ENCODE results near the gene HGS.

HGS gene, protein sequence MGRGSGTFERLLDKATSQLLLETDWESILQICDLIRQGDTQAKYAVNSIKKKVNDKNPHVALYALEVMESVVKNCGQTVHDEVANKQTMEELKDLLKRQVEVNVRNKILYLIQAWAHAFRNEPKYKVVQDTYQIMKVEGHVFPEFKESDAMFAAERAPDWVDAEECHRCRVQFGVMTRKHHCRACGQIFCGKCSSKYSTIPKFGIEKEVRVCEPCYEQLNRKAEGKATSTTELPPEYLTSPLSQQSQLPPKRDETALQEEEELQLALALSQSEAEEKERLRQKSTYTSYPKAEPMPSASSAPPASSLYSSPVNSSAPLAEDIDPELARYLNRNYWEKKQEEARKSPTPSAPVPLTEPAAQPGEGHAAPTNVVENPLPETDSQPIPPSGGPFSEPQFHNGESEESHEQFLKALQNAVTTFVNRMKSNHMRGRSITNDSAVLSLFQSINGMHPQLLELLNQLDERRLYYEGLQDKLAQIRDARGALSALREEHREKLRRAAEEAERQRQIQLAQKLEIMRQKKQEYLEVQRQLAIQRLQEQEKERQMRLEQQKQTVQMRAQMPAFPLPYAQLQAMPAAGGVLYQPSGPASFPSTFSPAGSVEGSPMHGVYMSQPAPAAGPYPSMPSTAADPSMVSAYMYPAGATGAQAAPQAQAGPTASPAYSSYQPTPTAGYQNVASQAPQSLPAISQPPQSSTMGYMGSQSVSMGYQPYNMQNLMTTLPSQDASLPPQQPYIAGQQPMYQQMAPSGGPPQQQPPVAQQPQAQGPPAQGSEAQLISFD

DNA sequence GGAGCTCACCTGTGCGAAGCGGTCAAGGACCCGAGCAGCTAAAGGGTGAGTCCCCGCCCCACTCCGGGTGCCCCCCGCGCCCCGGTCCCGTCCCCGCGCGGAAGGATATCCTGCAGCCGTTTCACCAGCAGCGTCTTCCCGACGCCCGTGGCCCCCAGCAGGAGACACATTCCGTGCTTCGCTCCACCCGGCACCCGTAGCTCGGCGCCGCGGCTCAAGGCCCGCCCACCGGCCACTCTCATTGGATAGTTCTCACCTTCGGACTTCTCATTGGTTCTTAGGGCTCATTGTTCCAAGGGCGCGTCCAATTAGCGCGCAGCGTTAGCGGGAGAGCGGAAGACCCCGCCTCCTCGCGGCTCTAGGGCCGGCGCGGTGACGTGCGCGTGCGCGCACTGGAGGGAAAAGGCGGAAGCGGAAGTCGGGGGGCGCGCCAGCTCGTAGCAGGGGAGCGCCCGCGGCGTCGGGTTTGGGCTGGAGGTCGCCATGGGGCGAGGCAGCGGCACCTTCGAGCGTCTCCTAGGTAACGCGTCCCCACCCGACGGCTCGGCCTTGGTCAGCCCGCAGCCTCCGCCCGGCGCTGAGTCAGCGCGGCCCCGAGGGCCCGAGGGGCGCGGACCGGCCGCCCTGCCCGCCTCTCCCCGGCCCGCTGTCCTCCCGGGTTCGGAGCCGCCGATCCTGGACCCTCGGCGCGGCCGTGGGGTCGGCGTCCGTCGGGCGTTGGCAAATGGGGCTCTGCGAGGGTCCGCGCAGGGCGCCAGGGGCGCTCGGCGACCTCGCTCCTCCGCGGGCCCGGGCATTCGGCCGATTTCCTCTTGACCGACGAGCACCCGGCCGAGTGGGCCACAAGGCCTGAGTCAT is at the start of gene HGS, which contains the start of gene ARL16:
Gene HGS (plus strand): TSS at position 428 of the 858 bp plus-strand sequence. CDS start 56 bp downstream, at position 484.
Gene ARL16 (minus strand): TSS at position 214 of the 858 bp plus-strand sequence. CDS start 44 bp downstream, at position 170.
- Histone ChIP-seq H3K4me3 (ENCODE audit: low read length in 2 of 2) (peak within 1 kb of the TSS; percentile 82 to 92), H3K4me1 (ENCODE audit: control insufficient read depth in 2 of 2, insufficient read depth in 2 of 2, low read length in 2 of 2) (peaks cover 9 to 21% of the 10 kb centered on the region in 2 donors), H3K27me3 (ENCODE audit: control insufficient read depth in 2 of 2, insufficient read depth in 2 of 2, low read length in 2 of 2) (no peaks in the 10 kb centered on the region), H3K36me3 (ENCODE audit: control insufficient read depth in 2 of 2, insufficient read depth in 2 of 2, low read length in 2 of 2) (peaks cover 27 to 32% of the 10 kb centered on the region in 2 donors), H3K9ac (ENCODE audit: low read depth in 1 of 2, low read length in 2 of 2) (peak within 1 kb of the TSS; percentile 83 to 87), H3K27ac (ENCODE audit: low read depth in 2 of 2, low read length in 2 of 2) (peak within 1 kb of the TSS; percentile 67 to 79), H3K9me3 (ENCODE audit: control insufficient read depth in 2 of 2, low read length in 2 of 2) (no peaks in the 10 kb centered on the region)

DNA sequence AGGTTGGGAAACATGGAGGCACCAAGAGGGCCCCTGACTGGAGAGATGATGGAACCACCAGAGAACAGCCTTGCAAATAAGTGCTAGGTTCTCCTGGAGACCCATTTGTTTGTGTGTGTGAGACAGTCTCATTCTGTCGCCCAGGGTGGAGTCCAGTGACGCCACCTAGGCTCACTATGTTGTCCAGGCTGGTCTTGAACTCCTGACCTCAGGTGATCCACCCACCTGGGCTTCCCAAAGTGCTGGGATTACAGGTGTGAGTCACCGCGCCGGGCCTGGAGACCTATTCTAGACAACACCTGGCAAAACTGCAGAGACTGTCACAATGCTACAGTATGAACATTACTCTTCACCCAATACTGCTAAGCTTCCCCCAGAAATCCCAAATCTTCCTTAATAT is 48.4 kb upstream of the HGS start:
- H3K4me1 ChIP-seq (ENCODE audit: control insufficient read depth in 2 of 2, insufficient read depth in 2 of 2, low read length in 2 of 2): peaks cover 10 to 11% of the 10 kb centered on the region in 2 donors
- no peaks in the 10 kb centered on the region for H3K9me3 ChIP-seq (ENCODE audit: control insufficient read depth in 2 of 2, low read length in 2 of 2)
- no peaks in the 10 kb centered on the region for H3K27me3 ChIP-seq (ENCODE audit: control insufficient read depth in 2 of 2, insufficient read depth in 2 of 2, low read length in 2 of 2)
- H3K36me3 ChIP-seq (ENCODE audit: control insufficient read depth in 2 of 2, insufficient read depth in 2 of 2, low read length in 2 of 2): peaks cover 0 to 6% of the 10 kb centered on the region in 2 donors
- peak overlapping the region; percentile 80 to 96 for H3K4me3 ChIP-seq (ENCODE audit: low read length in 2 of 2)
- H3K9ac ChIP-seq (ENCODE audit: low read depth in 1 of 2, low read length in 2 of 2): peak overlapping the region in 1 of 2 donors; percentile 76
- peak overlapping the region in 1 of 2 donors; percentile 4 for H3K27ac ChIP-seq (ENCODE audit: low read depth in 2 of 2, low read length in 2 of 2)

DNA sequence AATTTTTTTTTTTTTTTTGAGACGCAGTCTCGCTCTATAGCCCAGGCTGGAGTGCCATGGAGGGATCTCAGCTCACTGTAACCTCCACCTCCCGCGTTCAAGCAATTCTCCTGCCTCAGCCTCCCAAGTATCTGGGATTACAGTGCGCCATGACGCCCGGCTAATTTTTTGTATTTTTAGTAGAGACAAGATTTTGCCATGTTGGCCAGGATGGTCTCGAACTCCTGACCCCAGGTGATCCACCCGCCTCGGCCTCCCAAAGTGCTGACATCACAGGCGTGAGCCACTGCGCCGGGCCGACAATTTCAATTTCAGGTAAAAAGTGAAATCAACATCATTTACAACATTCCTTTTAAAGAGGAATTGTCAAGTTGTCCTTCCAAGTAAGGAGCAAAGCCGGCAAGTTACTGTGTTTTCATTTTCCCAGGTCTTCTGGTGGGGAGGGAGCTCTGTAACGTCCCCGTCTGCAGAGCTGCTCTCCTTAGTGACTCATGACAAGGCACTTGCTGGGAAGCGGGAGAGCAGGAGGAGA is 47.8 kb upstream of the HGS start:
- H3K27me3 ChIP-seq (ENCODE audit: control insufficient read depth in 2 of 2, insufficient read depth in 2 of 2, low read length in 2 of 2): no peaks in the 10 kb centered on the region
- peak overlapping the region; percentile 76 to 84 for H3K9ac ChIP-seq (ENCODE audit: low read depth in 1 of 2, low read length in 2 of 2)
- peak overlapping the region; percentile 82 to 83 for H3K27ac ChIP-seq (ENCODE audit: low read depth in 2 of 2, low read length in 2 of 2)
- H3K4me3 ChIP-seq (ENCODE audit: low read length in 2 of 2): peak overlapping the region; percentile 80 to 96
- no peaks in the 10 kb centered on the region for H3K9me3 ChIP-seq (ENCODE audit: control insufficient read depth in 2 of 2, low read length in 2 of 2)
- peaks cover 0 to 6% of the 10 kb centered on the region in 2 donors for H3K36me3 ChIP-seq (ENCODE audit: control insufficient read depth in 2 of 2, insufficient read depth in 2 of 2, low read length in 2 of 2)
- H3K4me1 ChIP-seq (ENCODE audit: control insufficient read depth in 2 of 2, insufficient read depth in 2 of 2, low read length in 2 of 2): peaks cover 10 to 11% of the 10 kb centered on the region in 2 donors

DNA sequence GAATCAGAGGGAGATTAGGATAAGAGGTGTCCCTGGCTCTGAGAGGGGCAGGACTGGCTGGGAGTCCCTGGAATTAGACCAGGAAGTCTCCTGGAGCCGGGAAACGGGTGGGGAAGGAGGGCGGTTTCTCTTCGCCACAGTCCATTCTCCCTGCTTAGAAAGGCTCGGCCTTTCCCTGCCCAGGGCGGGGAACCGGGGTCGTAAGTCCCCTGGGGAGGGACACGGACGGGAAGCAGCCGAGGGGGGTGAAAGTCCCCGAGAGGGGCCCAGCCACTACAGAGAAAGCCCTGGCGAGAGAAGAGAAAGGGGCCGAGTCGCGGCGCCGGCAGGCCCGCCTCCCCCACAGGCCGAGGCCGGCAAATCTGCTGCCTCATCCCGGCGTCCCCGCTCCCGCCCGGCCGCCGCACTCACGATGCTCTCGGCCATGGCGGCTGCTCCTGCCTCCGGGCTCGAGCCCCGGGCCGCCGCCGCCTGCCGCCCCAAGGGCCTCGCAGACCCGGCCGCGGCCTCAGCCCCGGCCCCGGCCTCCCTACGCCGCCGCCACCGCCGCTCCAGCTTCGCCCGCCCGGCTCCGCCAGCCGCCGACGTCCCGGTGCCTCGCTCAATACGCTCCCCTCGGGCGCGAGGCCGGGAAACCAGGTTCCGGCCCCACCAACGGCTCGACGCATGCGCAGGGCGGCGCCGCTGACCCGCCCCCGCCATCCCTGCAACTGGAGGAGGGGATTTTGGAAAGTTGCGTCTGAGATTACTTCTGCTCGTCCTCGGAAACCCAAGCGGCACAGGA is 47.1 kb upstream of the HGS start, which contains the start of the genes NPLOC4 and TSPAN10:
Gene NPLOC4 (minus strand): TSS at position 608 of the 784 bp plus-strand sequence. CDS start 182 bp downstream, at position 426.
Gene TSPAN10 (plus strand): TSS at position 692 of the 784 bp plus-strand sequence. CDS start 5,217 bp downstream, outside the sequence.
- H3K27me3 ChIP-seq (ENCODE audit: control insufficient read depth in 2 of 2, insufficient read depth in 2 of 2, low read length in 2 of 2): no peaks in the 10 kb centered on the region
- H3K36me3 ChIP-seq (ENCODE audit: control insufficient read depth in 2 of 2, insufficient read depth in 2 of 2, low read length in 2 of 2): peaks cover 0 to 4% of the 10 kb centered on the region in 2 donors
- peak within 1 kb of the TSS; percentile 76 to 84 for H3K9ac ChIP-seq (ENCODE audit: low read depth in 1 of 2, low read length in 2 of 2)
- H3K4me1 ChIP-seq (ENCODE audit: control insufficient read depth in 2 of 2, insufficient read depth in 2 of 2, low read length in 2 of 2): peaks cover 10 to 11% of the 10 kb centered on the region in 2 donors
- H3K4me3 ChIP-seq (ENCODE audit: low read length in 2 of 2): peak within 1 kb of the TSS; percentile 80 to 96
- no peaks in the 10 kb centered on the region for H3K9me3 ChIP-seq (ENCODE audit: control insufficient read depth in 2 of 2, low read length in 2 of 2)
- peak within 1 kb of the TSS; percentile 82 to 83 for H3K27ac ChIP-seq (ENCODE audit: low read depth in 2 of 2, low read length in 2 of 2)

DNA sequence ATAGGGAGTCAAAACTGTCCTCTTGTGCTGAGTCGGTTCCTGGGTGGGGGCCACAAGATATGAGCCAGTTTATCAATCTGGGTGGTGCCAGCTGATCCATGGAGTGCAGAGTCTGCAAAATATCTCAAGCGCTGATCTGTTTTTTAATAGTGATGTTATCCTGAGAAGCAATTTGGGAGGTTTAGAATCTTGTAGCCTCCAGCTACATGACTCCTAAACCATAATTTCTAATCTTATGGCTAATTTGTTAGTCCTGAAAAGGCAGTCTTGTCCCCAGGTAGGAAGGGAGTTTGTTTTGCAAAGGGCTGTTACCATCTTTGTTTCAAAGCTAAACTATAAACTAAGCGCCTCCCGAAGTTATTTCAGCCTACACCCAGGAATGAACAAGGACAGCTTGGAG is 45.1 kb upstream of the HGS start:
- H3K27me3 ChIP-seq (ENCODE audit: control insufficient read depth in 2 of 2, insufficient read depth in 2 of 2, low read length in 2 of 2): no peaks in the 10 kb centered on the region
- no peak overlapping the region for H3K4me3 ChIP-seq (ENCODE audit: low read length in 2 of 2)
- H3K36me3 ChIP-seq (ENCODE audit: control insufficient read depth in 2 of 2, insufficient read depth in 2 of 2, low read length in 2 of 2): no peaks in the 10 kb centered on the region
- H3K27ac ChIP-seq (ENCODE audit: low read depth in 2 of 2, low read length in 2 of 2): no peak overlapping the region
- peaks cover 10 to 11% of the 10 kb centered on the region in 2 donors for H3K4me1 ChIP-seq (ENCODE audit: control insufficient read depth in 2 of 2, insufficient read depth in 2 of 2, low read length in 2 of 2)
- H3K9ac ChIP-seq (ENCODE audit: low read depth in 1 of 2, low read length in 2 of 2): no peak overlapping the region
- H3K9me3 ChIP-seq (ENCODE audit: control insufficient read depth in 2 of 2, low read length in 2 of 2): no peaks in the 10 kb centered on the region

DNA sequence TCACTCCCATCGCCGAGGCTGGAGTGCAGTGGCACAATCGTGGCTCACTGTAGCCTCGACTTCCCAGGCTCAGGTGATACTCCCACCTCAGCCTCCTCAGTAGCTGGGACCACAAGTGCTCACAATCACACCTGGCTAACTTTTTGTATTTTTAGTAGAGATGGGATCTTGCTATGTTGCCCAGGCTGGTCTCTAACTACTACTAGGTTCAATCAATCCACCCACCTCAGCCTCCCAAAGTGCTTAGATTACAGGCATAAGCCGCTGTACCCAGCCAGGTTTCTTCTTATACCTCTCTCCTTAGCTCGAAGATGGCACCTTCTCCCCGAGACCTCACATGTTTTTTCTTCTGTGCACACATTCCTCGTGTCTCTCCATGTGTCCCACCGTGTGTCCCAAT is 43.8 kb upstream of the HGS start:
- Histone ChIP-seq H3K27ac (ENCODE audit: low read depth in 2 of 2, low read length in 2 of 2) (no peak overlapping the region), H3K27me3 (ENCODE audit: control insufficient read depth in 2 of 2, insufficient read depth in 2 of 2, low read length in 2 of 2) (no peaks in the 10 kb centered on the region), H3K9me3 (ENCODE audit: control insufficient read depth in 2 of 2, low read length in 2 of 2) (no peaks in the 10 kb centered on the region), H3K9ac (ENCODE audit: low read depth in 1 of 2, low read length in 2 of 2) (no peak overlapping the region), H3K4me3 (ENCODE audit: low read length in 2 of 2) (no peak overlapping the region), H3K4me1 (ENCODE audit: control insufficient read depth in 2 of 2, insufficient read depth in 2 of 2, low read length in 2 of 2) (peaks cover 10 to 11% of the 10 kb centered on the region in 2 donors), H3K36me3 (ENCODE audit: control insufficient read depth in 2 of 2, insufficient read depth in 2 of 2, low read length in 2 of 2) (no peaks in the 10 kb centered on the region)

DNA sequence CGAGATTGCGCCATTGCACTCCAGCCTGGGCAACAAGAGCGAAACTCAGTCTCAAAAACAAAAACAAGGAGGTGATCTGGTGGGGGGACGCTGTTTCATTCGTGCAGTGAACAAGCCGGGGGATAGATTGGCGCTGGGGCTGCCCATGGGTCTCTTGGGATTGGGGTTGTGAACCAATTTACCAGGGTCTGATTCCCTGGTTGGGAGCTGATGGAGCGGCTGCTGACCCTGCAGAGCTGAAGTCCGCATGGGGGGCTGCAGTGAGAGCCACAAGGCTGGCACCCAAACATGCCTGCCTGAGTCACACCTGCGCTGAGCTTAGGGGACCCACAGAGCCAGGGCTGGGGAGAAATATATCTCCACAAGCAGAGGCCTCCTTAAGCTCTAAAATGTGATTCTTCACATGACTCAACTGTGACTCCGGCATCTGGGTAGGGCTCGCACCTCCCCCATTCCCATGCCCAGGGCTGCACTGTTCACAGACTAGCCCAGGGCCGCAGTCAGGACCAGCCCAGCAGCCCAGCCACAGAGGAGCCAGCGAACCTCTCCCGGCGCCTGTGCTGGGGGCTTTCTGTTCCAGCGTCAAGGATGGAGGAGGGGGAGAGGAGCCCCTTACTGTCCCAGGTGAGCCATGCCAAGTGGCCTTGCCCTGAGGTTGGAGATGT is 41.9 kb upstream of the HGS start:
- Histone ChIP-seq H3K27ac (ENCODE audit: low read depth in 2 of 2, low read length in 2 of 2) (no peak overlapping the region), H3K4me3 (ENCODE audit: low read length in 2 of 2) (no peak overlapping the region), H3K27me3 (ENCODE audit: control insufficient read depth in 2 of 2, insufficient read depth in 2 of 2, low read length in 2 of 2) (no peaks in the 10 kb centered on the region), H3K36me3 (ENCODE audit: control insufficient read depth in 2 of 2, insufficient read depth in 2 of 2, low read length in 2 of 2) (no peaks in the 10 kb centered on the region), H3K9ac (ENCODE audit: low read depth in 1 of 2, low read length in 2 of 2) (no peak overlapping the region), H3K4me1 (ENCODE audit: control insufficient read depth in 2 of 2, insufficient read depth in 2 of 2, low read length in 2 of 2) (no peaks in the 10 kb centered on the region), H3K9me3 (ENCODE audit: control insufficient read depth in 2 of 2, low read length in 2 of 2) (no peaks in the 10 kb centered on the region)

DNA sequence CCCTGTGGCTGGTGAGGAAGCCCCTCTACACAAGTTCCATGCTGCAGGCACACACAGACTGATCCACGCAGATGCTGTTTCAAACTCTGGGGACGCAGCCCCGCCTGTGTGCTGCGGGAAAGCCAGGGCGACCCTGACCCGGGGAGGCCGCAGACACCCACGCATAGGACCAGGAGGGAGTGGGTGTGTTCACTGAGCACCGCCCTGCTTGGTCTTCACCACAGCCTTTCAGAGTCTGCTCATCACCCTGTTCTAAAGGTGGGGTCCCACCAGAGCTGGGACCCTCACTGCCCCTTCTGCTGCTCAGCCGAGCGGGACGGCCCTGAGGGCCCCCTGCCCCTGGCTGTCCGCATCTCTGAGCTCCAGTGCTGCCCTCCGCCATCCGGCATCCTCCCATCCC is 39.3 kb upstream of the HGS start:
- Histone ChIP-seq H3K4me3 (ENCODE audit: low read length in 2 of 2) (no peak overlapping the region), H3K36me3 (ENCODE audit: control insufficient read depth in 2 of 2, insufficient read depth in 2 of 2, low read length in 2 of 2) (no peaks in the 10 kb centered on the region), H3K27me3 (ENCODE audit: control insufficient read depth in 2 of 2, insufficient read depth in 2 of 2, low read length in 2 of 2) (peaks cover 4% of the 10 kb centered on the region in 2 donors), H3K9ac (ENCODE audit: low read depth in 1 of 2, low read length in 2 of 2) (no peak overlapping the region), H3K4me1 (ENCODE audit: control insufficient read depth in 2 of 2, insufficient read depth in 2 of 2, low read length in 2 of 2) (no peaks in the 10 kb centered on the region), H3K9me3 (ENCODE audit: control insufficient read depth in 2 of 2, low read length in 2 of 2) (no peaks in the 10 kb centered on the region), H3K27ac (ENCODE audit: low read depth in 2 of 2, low read length in 2 of 2) (no peak overlapping the region)

Measured in mucosa of rectum (tissue), 2 donors.